Measurements from ENCODE around the gene BMERB1.

Gene BMERB1

GRCh38 chr16:15502041-15502725 is 67.8 kb downstream of the BMERB1 start:
- DNase-seq = peak; percentile 32

GRCh38 chr16:15506441-15506840 is 72.1 kb downstream of the BMERB1 start:
- no peak for DNase-seq

- DNase-seq = no peak
Observed at GRCh38 chr16:15507301-15507958, 73.0 kb downstream of the BMERB1 start.

- no peak for DNase-seq
Observed at GRCh38 chr16:15507959-15508627, 73.7 kb downstream of the BMERB1 start.

DNA sequence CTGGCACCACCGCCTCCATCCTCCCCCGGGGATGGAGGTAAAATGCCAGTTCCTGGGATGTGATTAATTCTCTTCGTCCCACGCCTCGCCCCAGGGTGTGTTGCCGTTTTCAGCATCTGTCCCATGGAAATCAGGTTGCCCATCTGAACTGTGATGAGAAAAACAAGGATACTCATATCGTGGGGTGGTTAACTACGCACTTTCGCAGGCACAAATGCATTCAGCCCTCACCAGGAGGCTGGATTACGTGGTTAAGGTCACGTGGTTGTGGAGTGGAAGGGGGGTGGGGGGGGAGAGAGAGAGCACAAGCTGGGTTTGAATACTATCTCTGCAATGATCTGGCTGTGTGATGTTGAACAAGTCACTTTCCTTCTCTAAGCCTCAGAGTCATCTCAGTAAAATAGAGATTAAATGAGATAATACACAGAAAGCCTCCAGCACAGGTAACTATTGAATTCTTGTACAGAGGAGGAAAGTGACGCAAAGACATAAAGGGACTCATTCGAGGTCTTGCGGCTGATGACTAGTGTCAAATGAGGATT is 74.7 kb downstream of the BMERB1 start:
- DNase-seq = no peak

DNA sequence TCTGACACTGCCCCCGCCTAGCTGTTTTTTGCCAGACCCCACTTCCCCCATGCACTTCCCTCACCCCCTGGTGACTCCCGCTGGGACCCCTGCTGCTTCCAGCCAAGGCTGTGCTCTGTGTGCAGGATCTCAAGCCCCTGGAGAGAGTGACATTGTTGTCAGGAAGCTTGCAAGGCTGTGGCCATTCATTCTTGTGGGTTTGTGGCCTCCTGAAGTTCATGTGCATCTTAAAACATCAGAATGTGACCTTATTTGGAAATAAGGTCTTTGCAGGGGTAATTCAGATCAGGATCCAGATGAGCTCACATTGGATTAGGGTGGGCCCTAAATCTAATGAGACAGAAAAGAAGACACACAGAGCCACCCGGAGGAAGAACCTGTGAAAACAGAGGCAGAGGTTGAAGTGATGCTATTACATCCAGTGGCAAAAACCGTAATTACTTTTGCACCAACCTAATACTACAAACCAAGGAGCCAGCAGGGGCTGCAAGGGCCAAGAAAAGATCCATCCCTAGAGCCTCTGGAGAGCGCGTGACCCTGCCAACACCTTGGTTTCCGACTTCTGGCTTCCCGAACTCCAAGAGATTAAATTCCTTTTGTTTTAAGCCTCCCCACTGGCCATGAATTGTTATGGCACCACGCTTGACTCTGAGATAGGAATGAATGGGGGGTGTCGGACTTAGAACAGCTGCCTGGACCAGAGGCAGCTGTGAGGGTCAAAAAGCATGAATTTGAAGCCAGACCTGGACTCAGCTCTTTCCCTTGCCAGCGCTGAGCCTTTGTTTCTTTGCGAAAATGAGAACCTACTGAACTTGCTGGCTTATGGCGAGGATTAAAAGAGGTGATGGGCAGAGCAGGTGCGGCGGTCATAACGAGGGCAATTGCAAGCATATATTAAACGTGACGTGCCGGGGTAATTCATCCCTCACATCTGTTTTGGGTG is 75.5 kb downstream of the BMERB1 start:
- no peak for DNase-seq

- DNase-seq = no peak
Observed at GRCh38 chr16:15510992-15511391, 76.6 kb downstream of the BMERB1 start.

DNA sequence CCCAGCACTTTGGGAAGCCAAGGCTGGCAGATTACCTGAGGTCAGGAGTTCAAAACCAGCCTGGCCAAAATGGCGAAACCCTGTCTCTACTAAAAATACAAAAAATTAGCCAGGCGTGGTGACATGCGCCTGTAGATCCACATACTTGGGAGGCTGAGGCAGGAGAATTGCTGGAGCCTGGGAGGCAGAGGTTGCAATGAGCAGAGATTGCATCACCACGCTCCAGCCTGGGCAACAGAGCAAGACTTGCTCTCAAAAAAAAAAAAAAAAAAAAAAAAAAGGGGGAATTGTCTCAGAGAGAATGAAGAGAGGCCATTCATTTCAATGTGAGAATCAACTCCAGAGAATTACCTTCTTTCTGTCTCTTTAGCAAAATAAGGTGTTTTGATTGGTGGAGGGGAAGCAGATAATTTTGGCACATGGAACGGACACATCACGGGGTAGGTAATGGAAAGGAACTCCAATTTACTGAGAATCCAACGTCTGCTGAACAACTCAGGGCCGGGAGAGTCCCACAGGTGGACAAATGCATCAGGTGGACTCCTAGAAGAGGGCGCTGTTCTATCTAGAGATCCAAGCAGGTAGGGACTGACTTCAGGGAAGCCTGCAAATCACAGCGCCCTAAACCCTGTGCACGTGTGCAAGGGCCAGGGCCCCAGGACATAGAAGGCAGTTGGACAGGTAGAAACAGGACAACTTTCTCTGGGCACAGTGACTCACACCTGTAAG is 77.5 kb downstream of the BMERB1 start:
- no peak for DNase-seq

DNA sequence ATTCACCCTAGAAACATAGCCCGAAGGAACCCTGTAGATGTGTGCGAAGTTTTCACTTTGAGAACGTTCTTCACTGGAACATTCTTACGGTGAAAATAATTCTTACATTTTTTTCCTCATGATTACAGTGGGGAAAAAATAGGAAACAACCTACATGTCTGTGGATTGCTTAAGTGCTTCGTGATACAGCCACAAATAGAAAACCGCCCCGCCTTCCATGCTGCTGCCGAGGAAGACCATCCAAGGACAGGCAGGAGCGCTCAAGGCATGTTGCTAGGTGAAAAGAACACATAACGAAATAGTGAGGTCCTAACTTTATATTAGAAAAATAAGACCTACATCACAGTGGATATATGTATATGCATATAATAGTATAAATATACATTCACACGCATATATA is 78.8 kb downstream of the BMERB1 start:
- no peak for DNase-seq

DNA sequence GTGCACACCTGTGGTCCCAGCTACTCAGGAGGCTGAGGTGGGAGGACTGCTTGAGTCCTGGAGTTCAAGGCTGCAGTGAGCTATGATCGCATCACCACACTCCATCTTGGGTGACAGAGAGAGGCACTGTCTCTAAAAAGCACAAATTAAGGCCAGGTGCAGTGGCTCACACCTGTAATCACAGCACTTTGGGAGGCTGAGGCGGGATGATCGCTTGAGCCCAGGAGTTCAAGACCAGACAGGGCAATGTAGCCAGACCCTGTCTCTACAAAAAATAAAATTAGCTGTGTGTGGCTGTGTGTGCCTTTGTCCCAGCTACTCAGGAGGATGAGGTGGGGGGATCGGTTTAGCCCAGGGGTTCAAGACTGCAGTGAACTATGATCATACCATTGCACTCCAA is 81.6 kb downstream of the BMERB1 start:
- DNase-seq = no peak

DNA sequence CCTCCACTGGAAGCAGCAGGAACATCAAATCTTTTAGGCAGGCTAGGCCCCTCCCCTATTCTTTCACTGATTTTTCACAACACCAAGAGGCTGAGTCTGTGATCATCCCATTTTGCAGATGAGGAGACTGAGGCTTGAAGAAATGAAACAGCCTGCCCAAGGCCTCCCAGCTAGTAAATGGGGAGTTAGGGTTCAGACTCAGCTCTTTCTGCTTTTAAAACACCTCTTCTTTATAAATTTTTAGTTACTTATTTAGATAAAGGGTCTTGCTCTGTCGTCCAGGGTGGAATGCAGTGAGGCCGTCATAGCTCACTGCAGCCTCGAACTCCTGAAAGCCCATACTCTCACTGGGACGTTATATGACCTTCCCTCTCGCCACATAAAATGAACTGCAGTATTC is 82.2 kb downstream of the BMERB1 start:
- DNase-seq = no peak

- no peak for DNase-seq
Observed at GRCh38 chr16:15517743-15518377, 83.5 kb downstream of the BMERB1 start.

DNA sequence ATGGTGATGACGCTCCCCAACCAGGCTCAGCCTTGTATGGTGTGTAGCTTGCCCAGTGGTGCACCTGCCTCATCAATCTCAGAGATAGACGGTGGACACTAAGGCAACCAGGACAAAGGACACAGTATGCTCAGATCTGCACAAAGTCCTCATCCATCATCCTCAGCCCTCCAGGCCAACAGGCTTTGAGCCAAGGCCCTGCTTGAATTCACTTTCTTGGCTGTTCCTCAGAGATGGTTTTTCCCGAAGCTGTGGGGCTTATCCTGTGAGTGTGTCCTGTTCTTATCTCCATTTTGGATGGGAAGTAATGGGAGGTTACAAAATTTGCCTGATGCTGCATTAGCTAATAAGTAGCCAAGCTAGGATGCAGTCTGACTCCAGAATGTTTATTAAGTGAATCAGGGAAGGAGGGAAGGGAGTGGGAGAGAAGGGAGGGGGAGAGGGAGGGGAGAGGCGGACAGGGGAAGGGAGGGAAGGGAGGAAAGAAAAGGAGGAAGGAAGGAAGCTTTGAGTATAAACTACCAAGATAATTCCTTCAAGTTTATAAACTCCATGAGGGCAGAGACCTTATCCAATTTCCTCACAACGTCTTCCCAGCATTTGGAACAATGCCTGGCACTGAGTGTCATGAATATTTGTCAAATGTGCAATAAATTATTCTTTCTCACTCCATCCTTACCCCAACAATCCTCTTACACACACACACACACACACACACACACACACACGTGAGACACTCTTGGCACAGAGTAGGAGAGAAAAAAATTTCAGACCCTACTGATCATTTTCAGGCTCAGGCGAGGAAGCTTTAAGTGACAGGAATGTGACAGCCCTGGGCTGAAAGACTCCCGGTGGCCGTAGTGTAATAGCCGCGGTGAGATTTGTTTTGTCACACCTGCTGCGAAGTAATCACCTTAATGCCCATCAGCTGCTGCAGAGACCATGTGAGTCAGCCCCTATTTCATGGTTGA is 84.3 kb downstream of the BMERB1 start:
- no peak for DNase-seq

DNA sequence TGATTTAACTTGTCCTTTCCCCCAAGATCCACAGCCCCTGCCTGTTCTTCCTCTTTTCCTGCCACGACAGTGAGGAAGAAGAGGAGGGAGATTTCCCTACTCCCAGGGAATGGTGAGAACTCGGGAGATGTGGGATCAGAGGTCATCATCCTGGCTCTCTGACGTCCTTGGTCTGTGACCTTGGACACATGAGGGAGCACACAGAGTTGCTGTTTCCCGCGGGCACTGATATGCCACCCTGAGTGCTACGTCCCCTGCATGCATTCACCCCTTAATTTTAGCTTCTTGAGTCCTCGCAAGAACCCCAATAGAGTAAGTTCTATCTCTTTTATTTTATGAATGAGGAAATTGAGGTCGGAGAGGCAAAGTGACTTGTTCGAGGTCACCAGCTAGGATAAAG is 85.4 kb downstream of the BMERB1 start:
- no peak for DNase-seq

DNA sequence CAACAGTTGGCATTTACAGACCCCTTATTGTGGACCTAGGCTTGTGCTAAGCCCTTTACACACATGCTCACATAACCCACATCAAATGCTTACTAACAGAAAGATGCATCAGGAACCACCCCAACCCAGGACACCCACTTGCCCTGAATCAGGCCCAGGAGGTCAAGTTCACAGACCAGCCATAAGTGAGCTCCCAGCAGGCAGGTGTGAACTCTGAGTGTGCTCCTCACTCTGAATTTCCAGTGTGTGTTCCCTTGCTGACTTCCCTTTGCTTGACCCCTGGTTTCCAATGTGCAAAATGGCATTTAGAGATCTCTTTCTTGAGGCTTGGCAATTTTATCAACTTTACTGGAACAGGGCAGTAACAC is 87.0 kb downstream of the BMERB1 start:
- no peak for DNase-seq

- DNase-seq = peak; percentile 91
Observed at GRCh38 chr16:15521758-15522509, 87.5 kb downstream of the BMERB1 start.

DNA sequence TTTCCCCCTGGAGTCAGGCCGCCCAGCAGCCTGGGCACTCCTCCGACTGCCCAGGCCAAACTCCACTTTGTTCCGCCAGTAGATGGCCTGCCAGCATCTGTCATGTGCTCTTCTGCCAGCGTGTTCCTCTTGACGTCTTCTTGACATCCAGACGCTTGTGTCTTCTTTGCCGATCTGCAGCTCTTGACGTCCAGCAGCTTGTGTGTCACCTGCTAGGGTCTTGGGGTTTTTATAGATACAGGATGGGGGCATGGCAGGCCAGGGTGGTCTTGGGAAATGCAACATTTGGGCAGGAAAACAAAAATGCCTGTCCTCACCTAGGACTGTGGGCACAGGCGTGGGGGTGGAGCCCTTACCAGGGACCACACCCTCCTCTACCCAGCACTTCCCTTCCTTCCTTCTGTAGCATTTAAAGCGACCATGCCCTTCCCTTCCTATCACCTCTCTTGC is 88.7 kb downstream of the BMERB1 start:
- peak; percentile 60 for DNase-seq

DNA sequence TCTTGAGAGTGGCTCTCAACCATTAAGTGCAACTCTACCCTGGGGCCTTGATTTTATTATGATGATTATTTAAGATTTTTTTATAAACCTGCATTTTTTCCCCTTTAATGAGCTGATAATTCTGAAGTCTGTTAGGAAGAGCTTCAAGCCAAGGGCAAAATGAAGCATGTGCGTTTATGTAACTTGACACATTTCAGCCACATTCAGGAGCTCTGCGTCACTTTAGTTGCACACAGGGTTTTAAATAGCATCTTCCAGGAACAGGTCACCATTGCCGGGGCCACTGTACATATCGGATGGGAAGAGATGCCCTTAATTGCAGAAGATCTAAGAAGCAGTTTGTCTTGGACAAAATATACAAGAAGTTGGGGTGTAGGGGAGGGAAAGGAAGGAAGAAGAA is 89.6 kb downstream of the BMERB1 start:
- no peak for DNase-seq

- DNase-seq = no peak
Observed at GRCh38 chr16:15524966-15525365, 90.6 kb downstream of the BMERB1 start.

GRCh38 chr16:15526097-15526496 is 91.7 kb downstream of the BMERB1 start:
- no peak for DNase-seq

Measured in OCI-M1 (cell line).